GM10847 (cell line): ENCODE measurements around the gene NOL3.

Experiments used
- POLR2A ChIP-seq: IDR thresholded peaks from 2 replicates; pipeline ENCODE4 v1.6.1; 2011; ENCODE audit not compliant: insufficient read length; ENCODE audit errors: extremely low read depth

NOL3 gene

DNA sequence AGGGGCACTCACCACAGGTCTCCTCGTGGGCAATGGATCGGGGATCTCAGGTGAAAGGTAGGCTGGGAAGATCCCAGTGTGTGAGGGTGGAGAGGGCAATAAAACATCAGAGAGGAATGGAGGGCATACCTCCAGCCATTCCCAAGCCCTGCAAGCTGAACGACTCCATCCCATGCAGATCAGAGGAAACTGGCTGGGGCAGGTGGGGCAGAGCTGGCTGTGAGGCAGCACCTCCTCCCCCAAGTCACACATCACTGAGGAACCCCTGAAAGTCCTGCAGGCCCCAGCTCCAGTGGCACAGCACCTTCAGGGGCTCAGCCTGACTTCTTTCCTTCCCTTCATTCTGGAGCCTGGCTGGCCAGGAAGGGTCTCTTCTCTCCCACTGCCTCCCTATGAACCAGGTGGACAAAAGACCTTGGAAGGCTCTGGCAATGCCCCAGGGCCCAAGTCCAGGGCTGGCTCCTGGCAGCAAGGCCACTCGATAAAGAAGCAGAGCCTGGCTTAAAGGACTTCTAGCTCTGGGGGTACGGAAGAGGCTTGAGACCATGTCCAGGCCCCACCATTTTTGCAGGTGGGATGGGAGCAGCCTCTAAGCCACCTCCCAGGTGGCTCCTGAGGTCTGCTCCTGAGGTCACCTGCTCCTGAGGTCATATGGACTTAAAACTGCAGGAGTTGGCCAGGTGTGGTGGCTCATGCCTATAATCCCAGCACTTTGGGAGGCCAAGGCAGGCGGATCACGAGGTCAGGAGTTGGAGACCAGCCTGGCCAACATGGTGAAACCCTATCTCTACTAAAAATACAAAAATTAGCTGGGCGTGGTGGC is 43.1 kb downstream of the NOL3 start:
- TF ChIP-seq POLR2A = no peak

DNA sequence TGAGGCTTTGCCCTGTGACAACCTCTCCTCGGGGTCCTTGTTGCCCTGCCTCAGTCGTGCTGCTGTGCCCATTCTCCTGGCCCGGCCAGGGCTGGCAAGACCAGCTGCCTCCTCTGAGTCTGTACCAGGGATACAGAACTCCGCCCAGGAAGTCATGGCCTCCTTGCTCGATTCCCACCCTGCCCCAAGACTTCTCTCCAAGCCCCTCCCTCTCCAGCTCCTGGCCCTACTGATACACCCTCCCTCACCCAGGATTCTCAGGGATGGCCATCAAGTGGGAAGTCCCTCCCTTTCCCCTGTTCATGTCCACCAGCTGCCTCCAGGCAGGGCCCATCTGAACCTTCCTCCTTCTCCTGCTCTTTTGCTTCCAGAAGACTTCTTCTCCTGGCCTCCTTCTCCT is 45.4 kb downstream of the NOL3 start:
- TF ChIP-seq POLR2A = no peak

DNA sequence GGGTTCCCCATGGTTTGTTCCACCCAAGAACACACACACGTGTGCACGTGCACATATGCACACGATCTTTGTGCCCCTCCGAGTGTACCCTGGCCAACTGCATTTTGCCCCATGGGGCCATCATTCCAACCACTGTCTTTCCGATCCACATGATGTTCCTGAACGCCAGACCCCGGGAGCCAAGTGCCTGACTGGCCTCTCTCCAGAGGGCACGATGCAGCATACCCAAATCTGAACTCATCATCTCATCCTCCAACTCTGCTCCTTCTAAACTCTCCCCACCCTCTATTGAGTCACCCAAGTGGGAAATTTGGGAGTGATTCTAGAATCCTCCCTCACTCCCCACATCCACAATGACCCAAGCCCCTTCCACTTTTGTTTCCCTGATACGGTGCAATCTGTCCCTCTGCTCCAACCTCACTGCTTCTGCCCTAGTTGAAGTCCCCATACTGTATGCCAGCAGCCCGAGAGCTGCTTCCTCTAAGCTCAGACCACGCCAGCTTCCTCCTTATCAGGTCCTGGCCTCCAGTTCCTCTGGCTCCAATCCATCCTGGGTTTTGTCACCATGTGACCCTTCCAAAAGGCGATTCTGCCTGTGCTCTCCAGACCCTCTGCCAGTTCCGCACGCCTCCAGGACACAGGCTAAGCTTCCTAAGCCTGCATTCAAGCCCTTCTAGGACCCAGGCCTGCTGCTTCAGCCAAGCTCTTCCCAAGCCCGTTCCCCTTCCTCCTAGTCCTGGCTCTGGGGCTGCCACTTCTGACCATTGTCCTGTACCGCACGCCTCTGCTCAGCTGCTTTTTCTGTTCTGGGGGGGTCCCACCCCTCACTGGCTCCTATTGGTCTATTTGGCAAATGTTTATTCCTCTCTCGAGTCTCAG is 46.5 kb downstream of the NOL3 start:
- no peak for TF ChIP-seq POLR2A

DNA sequence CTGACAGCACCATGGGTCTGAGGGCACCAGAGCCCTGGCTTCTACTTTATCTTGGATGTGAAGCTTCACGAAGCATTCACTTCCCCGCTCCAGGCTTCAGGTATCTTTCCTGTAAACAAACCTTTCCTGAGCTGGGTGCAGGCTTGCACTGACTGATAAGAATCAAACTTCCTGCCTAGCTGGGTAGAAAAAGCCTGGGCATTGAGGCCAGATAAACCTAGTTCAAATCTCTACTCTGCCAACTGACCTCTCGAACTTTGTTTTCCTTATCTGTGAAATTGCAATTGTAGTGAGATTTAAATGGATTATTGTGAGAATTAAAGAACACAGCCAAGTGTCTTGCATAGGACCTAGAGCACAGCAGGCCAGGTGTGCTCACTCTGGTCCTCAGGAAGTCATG is 53.7 kb downstream of the NOL3 start:
- TF ChIP-seq POLR2A = no peak
